Measurements from ENCODE around the gene CFAP69. TPM values are rescaled to one million over a fixed set of nuclear protein-coding genes. Genes with fewer than 3 reads are reported as not detected.

The CFAP69 gene
- total RNA-seq, 1 donor from 2014 or later, result 0.86 TPM

- no peak for DNase-seq (ENCODE audit: extremely low spot score, unreplicated experiment)
- no peak overlapping the region for H3K27ac Mint-ChIP-seq (ENCODE audit: unreplicated experiment)
These were observed 31.2 kb downstream of the CFAP69 start for GRCh38 chr7:90276033-90276728.

GRCh38 chr7:90288154-90288553 is 43.2 kb downstream of the CFAP69 start:
- peaks cover 16% of the 10 kb centered on the region for H3K27me3 Mint-ChIP-seq (ENCODE audit: unreplicated experiment)
- H3K9me3 Mint-ChIP-seq (ENCODE audit: unreplicated experiment), result no peaks in the 10 kb centered on the region
- DNase-seq (ENCODE audit: extremely low spot score, unreplicated experiment), result no peak
- no peaks in the 10 kb centered on the region for H3K36me3 Mint-ChIP-seq (ENCODE audit: unreplicated experiment)
- no peak overlapping the region for H3K27ac Mint-ChIP-seq (ENCODE audit: unreplicated experiment)
- no peak overlapping the region for H3K4me3 Mint-ChIP-seq (ENCODE audit: unreplicated experiment)
- TF ChIP-seq CTCF (IDR thresholded peaks at IDR 0.05), result no peak
- H3K4me1 Mint-ChIP-seq (ENCODE audit: unreplicated experiment), result no peaks in the 10 kb centered on the region

More at GRCh38 chr7:90276033-90276728, 31.2 kb downstream of the CFAP69 start:
- Mint-ChIP-seq H3K9me3 (ENCODE audit: unreplicated experiment) (no peaks in the 10 kb centered on the region), H3K4me1 (ENCODE audit: unreplicated experiment) (no peaks in the 10 kb centered on the region), H3K36me3 (ENCODE audit: unreplicated experiment) (no peaks in the 10 kb centered on the region), H3K27me3 (ENCODE audit: unreplicated experiment) (peaks cover 25% of the 10 kb centered on the region), H3K4me3 (ENCODE audit: unreplicated experiment) (no peak overlapping the region)
- TF ChIP-seq CTCF (IDR thresholded peaks at IDR 0.05), result no peak

- no peak for TF ChIP-seq CTCF (IDR thresholded peaks at IDR 0.05)
- no peak for DNase-seq (ENCODE audit: extremely low spot score, unreplicated experiment)
These were observed 45.5 kb downstream of the CFAP69 start for GRCh38 chr7:90290244-90291113.

GRCh38 chr7:90298145-90299038 is 53.4 kb downstream of the CFAP69 start:
- DNase-seq (ENCODE audit: extremely low spot score, unreplicated experiment), result no peak
- peak; percentile 61 for TF ChIP-seq CTCF (IDR thresholded peaks at IDR 0.05)
- H3K4me1 Mint-ChIP-seq (ENCODE audit: unreplicated experiment), result no peaks in the 10 kb centered on the region

More at GRCh38 chr7:90290244-90291113, 45.5 kb downstream of the CFAP69 start:
- H3K27ac Mint-ChIP-seq (ENCODE audit: unreplicated experiment), result no peak overlapping the region
- no peaks in the 10 kb centered on the region for H3K9me3 Mint-ChIP-seq (ENCODE audit: unreplicated experiment)
- H3K4me3 Mint-ChIP-seq (ENCODE audit: unreplicated experiment), result no peak overlapping the region
- H3K27me3 Mint-ChIP-seq (ENCODE audit: unreplicated experiment), result peaks cover 21% of the 10 kb centered on the region
- no peaks in the 10 kb centered on the region for H3K4me1 Mint-ChIP-seq (ENCODE audit: unreplicated experiment)
- H3K36me3 Mint-ChIP-seq (ENCODE audit: unreplicated experiment), result no peaks in the 10 kb centered on the region

More at GRCh38 chr7:90298145-90299038, 53.4 kb downstream of the CFAP69 start:
- Mint-ChIP-seq H3K36me3 (ENCODE audit: unreplicated experiment) (no peaks in the 10 kb centered on the region), H3K9me3 (ENCODE audit: unreplicated experiment) (no peaks in the 10 kb centered on the region), H3K27ac (ENCODE audit: unreplicated experiment) (no peak overlapping the region), H3K4me3 (ENCODE audit: unreplicated experiment) (no peak overlapping the region), H3K27me3 (ENCODE audit: unreplicated experiment) (peaks cover 49% of the 10 kb centered on the region)
